IPS-15b (cell line): ENCODE data around the gene MAST1.
A peak's percentile ranks its signal among the peaks of the same experiment; 100 is the strongest.
"Not testable (repeated sequence)": the region's sequence is repeated elsewhere in the genome, so short reads cannot be mapped to it uniquely, and the experiment has no call there.

Experiments
- H3K27me3 ChIP-seq: one replicate; pipeline ENCODE4 v1.6.1; 2013; ENCODE audit warnings: low read length; ENCODE audit not compliant: control insufficient read depth, insufficient read depth
- H3K36me3 ChIP-seq: one replicate; pipeline ENCODE4 v1.6.1; 2013; ENCODE audit warnings: low read length; ENCODE audit not compliant: control insufficient read depth, insufficient read depth
- H3K4me1 ChIP-seq: one replicate; pipeline ENCODE4 v1.6.1; 2013; ENCODE audit warnings: mild to moderate bottlenecking, low read length; ENCODE audit not compliant: control insufficient read depth, insufficient read depth
- H3K4me3 ChIP-seq: one replicate; pipeline ENCODE4 v1.5.1; 2013; ENCODE audit warnings: low read depth, low read length
- H3K9ac ChIP-seq: one replicate; pipeline ENCODE4 v1.6.1; 2013; ENCODE audit warnings: low read depth, mild to moderate bottlenecking, low read length
- H3K9me3 ChIP-seq: one replicate; pipeline ENCODE4 v1.6.1; 2013; ENCODE audit warnings: mild to moderate bottlenecking, low read length; ENCODE audit not compliant: control insufficient read depth, insufficient read depth

Gene MAST1

DNA sequence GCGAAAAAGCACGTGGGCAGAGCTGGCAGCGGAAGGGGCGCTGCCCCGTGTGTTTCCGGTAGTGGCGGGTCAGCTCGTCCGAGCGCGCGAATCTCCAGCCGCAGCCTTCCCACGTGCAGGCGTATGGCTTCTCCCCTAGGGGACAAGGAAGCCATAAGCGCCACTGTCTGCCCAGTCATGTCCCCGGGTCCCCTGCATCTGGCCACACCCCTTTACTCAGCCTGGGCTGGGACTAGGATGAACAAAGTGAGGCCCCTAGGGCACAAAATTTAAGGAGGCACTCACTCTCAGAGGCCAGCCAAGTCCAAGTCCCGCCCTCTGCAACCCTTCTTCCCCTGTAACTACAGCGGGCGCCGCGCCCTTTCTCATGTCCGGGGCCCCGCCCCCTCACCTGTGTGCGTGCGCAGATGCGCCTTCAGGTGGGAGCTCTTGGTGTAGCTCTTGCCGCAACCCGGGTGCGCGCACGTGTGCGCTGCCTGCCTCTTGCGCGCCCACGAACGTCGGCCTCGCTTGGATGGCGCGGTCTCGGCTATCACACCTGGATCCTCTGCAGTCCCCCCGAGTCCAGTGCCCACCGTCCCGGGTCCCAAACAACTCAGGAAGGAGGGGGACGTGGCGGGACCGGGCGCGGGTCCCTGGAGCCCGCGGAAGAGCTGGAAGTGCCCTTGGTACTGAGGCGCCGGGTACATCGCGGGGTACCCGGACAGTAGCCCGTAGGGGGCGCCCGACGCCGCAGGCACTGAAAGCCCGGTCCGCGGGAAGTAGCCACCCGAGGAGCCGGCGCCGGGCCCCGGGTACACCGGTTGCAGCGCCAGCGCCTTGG is 46.8 kb downstream of the MAST1 start:
- Histone ChIP-seq H3K4me1 (peaks cover 6% of the 10 kb centered on the region), H3K36me3 (no peaks in the 10 kb centered on the region), H3K9ac (peak overlapping the region; percentile 41), H3K27me3 (peaks cover 34% of the 10 kb centered on the region), H3K9me3 (no peaks in the 10 kb centered on the region), H3K4me3 (peak overlapping the region; percentile 74)

- H3K36me3 ChIP-seq = no peaks in the 10 kb centered on the region
- peak overlapping the region; percentile 74 for H3K4me3 ChIP-seq
- H3K9ac ChIP-seq = no peak overlapping the region
- H3K9me3 ChIP-seq = no peaks in the 10 kb centered on the region
- peaks cover 34% of the 10 kb centered on the region for H3K27me3 ChIP-seq
- peaks cover 6% of the 10 kb centered on the region for H3K4me1 ChIP-seq
Observed at GRCh38 chr19:12885749-12886650, 47.7 kb downstream of the MAST1 start.

DNA sequence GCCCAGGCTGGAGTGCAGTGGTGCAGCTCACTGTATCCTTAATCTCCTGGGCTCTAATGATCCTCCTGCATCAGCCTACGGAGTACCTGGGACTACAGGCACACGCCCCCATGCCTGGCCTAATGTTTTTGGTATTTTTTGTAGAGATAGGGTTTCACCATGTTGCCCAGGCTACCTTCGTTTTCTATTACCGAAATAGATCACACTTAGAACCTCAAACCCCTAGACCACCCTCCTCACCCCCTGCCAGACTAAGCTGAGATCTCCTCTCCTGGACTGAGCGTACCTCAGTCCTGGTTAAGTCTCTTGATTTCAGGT is 48.3 kb downstream of the MAST1 start:
- no peak overlapping the region for H3K4me3 ChIP-seq
- H3K4me1 ChIP-seq = peaks cover 6% of the 10 kb centered on the region
- H3K36me3 ChIP-seq = no peaks in the 10 kb centered on the region
- H3K9ac ChIP-seq = no peak overlapping the region
- peaks cover 34% of the 10 kb centered on the region for H3K27me3 ChIP-seq
- H3K9me3 ChIP-seq = no peaks in the 10 kb centered on the region

GRCh38 chr19:12886969-12887747 is 48.8 kb downstream of the MAST1 start, which contains the start of gene KLF1:
TSS of gene KLF1 (minus strand) at chr19:12887201. CDS start at chr19:12887140, 61 bp downstream.
- H3K27me3 ChIP-seq = peaks cover 33% of the 10 kb centered on the region
- no peak within 1 kb of the TSS for H3K9ac ChIP-seq
- H3K9me3 ChIP-seq = no peaks in the 10 kb centered on the region
- peak within 1 kb of the TSS; percentile 74 for H3K4me3 ChIP-seq
- H3K4me1 ChIP-seq = peaks cover 6% of the 10 kb centered on the region
- H3K36me3 ChIP-seq = no peaks in the 10 kb centered on the region

GRCh38 chr19:12888006-12888603 is 49.8 kb downstream of the MAST1 start:
- Histone ChIP-seq H3K4me3 (no peak overlapping the region), H3K36me3 (no peaks in the 10 kb centered on the region), H3K9me3 (no peaks in the 10 kb centered on the region)

GRCh38 chr19:12890299-12890786 is 52.0 kb downstream of the MAST1 start:
- not testable (repeated sequence) for H3K36me3 ChIP-seq, H3K4me1 ChIP-seq, H3K9me3 ChIP-seq
- Histone ChIP-seq H3K4me3 (peak overlapping the region; percentile 55), H3K9ac (peak overlapping the region; percentile 37), H3K27me3 (peaks cover 16% of the 10 kb centered on the region)

More at GRCh38 chr19:12888006-12888603, 49.8 kb downstream of the MAST1 start:
- H3K9ac ChIP-seq = no peak overlapping the region
- peaks cover 28% of the 10 kb centered on the region for H3K27me3 ChIP-seq
- H3K4me1 ChIP-seq = peaks cover 6% of the 10 kb centered on the region

GRCh38 chr19:12890787-12891552 is 52.7 kb downstream of the MAST1 start, which contains the start of gene GCDH:
TSS of gene GCDH (plus strand) at chr19:12891160. CDS start at chr19:12891305, 145 bp downstream.
- Histone ChIP-seq H3K36me3 (peaks cover 6% of the 10 kb centered on the region), H3K9ac (peak within 1 kb of the TSS; percentile 68), H3K27me3 (peaks cover 16% of the 10 kb centered on the region), H3K9me3 (no peaks in the 10 kb centered on the region), H3K4me3 (peak within 1 kb of the TSS; percentile 98), H3K4me1 (no peaks in the 10 kb centered on the region)

- Histone ChIP-seq H3K4me3 (peak overlapping the region; percentile 98), H3K4me1 (no peaks in the 10 kb centered on the region), H3K9me3 (no peaks in the 10 kb centered on the region), H3K27me3 (peaks cover 12% of the 10 kb centered on the region), H3K9ac (peak overlapping the region; percentile 68), H3K36me3 (peaks cover 12% of the 10 kb centered on the region)
Observed at GRCh38 chr19:12891553-12892021, 53.3 kb downstream of the MAST1 start.

DNA sequence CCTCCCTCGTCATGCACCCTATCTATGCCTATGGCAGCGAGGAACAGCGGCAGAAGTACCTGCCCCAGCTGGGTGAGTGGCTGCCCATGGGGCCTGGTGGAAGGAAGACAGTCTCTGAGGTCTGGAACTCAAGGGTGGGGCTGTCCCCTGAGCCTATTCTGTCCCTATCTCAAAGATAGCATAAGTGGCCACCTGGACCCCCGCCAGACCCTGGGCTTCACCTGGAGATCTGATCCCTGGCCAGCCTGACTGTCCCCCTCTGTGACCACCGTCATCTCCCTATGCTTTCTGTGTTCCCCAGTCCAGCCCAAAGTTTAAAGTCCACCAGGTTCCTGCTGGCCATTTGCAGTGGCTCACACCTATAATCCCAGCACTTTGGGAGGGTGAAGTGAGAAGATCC is 55.3 kb downstream of the MAST1 start:
- Histone ChIP-seq H3K9me3 (no peaks in the 10 kb centered on the region), H3K36me3 (peaks cover 27% of the 10 kb centered on the region), H3K4me1 (no peaks in the 10 kb centered on the region), H3K9ac (no peak overlapping the region), H3K4me3 (no peak overlapping the region), H3K27me3 (no peaks in the 10 kb centered on the region)

GRCh38 chr19:12896460-12896859 is 58.1 kb downstream of the MAST1 start:
- Histone ChIP-seq H3K9me3 (no peaks in the 10 kb centered on the region), H3K9ac (no peak overlapping the region), H3K4me1 (no peaks in the 10 kb centered on the region), H3K36me3 (peaks cover 40% of the 10 kb centered on the region), H3K27me3 (no peaks in the 10 kb centered on the region), H3K4me3 (no peak overlapping the region)
